H1 (cell line): Measurements from ENCODE around the gene THEM5.

Source experiments
- CTCF ChIP-seq, 3 experiments: IDR thresholded peaks; 1 replicate in 2 of 3; 2 replicates in 1 of 3; pipeline versions ENCODE4 v1.5.1 to v1.6.1; 2011; ENCODE audit warnings: low read length in 3 of 3, mild to moderate bottlenecking in 3 of 3, inconsistent platforms in 2 of 3, low read depth in 1 of 3, moderate library complexity in 1 of 3; ENCODE audit not compliant: insufficient read depth in 1 of 3; ENCODE audit errors: control extremely low read depth in 1 of 3
- GABPA ChIP-seq: IDR thresholded peaks from 2 replicates; pipeline ENCODE4 v1.6.1; 2011; ENCODE audit warnings: mild to moderate bottlenecking, low read length, moderate library complexity, borderline replicate concordance; ENCODE audit not compliant: insufficient read depth
- PHF8 ChIP-seq: fragments of 200-600 bp; sonication (generic); conservative IDR thresholded peaks from 2 replicates; pipeline ENCODE4 v1.7.1; 2012; ENCODE audit warnings: low read depth, mild to moderate bottlenecking, inconsistent platforms, low read length, moderate library complexity
- SP1 ChIP-seq: IDR thresholded peaks from 2 replicates; pipeline ENCODE4 v1.6.1; 2011; ENCODE audit warnings: low read depth, low read length
- ZNF274 ChIP-seq: IDR thresholded peaks from 2 replicates; pipeline ENCODE4 v1.7.0; 2012; ENCODE audit warnings: low read length, borderline replicate concordance; ENCODE audit errors: extremely low read depth

- TF ChIP-seq CTCF (IDR thresholded peaks at IDR 0.05; ENCODE audit: control extremely low read depth in 1 of 3, insufficient read depth in 1 of 3, low read depth in 1 of 3, low read length in 3 of 3) (no peak), GABPA (no peak), SP1 (no peak), ZNF274 (no peak), PHF8 (no peak)
These were observed 5.5 kb downstream of the THEM5 start for GRCh38 chr1:151847867-151848596.
